Measurements from ENCODE around the gene AKAP10. TPM values are rescaled to one million over a fixed set of nuclear protein-coding genes. Genes with fewer than 3 reads are reported as not detected.

Gene AKAP10
- total RNA-seq, 3 donors from 2014 or later = 25.0 to 41.1 (median 29.9) TPM

GRCh38 chr17:20010936-20011335 lies 33.3 kb upstream of the AKAP10 start:
- Histone ChIP-seq H3K4me1 (ENCODE audit: low read depth) (peaks cover 7% of the 10 kb centered on the region), H3K4me3 (no peak overlapping the region), H3K36me3 (ENCODE audit: low read depth) (no peaks in the 10 kb centered on the region), H3K9me3 (no peaks in the 10 kb centered on the region)
- intact Hi-C loops (cut with DNase I, micrococcal nuclease) = no loop called here
- no peak for ATAC-seq
- TF ChIP-seq CTCF (IDR thresholded peaks at IDR 0.05) = no peak
- no peak for DNase-seq

DNA sequence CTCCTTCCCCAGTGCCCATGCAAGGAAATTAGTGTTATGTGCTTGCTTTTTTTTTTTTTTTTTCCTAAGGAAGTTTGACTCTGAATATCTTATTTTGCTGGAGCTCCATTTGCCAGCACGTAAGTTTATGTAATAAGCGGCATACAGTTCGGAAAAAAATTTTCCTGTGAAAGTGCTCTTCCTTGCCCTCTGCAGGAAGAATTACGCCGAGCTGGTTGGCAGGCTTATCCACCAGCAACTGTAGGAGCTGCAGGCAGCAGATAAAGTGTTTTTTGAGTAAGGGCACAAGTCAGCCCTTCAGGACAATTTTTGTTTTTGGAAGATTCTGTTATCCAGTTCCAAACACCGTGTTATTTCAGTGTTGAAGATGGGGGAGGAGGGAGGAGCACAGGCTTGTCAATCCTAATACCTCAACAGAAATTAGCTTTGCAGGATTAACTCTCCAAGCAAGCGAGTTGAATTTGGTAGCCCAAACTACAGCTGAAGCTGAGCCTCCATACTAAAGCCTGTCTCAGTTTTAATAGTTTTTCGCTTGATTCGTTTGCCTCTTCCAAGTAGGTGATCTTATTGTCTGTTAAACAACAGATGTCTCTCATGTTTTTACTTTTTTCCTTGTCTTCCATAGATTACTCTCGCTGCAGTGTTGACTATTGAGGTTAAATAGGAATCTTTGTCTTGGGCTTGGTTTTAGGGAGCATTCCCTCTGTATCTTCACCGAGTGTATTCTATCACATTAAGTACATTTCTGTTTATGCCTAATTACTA lies 32.7 kb upstream of the AKAP10 start:
- intact Hi-C loops (cut with DNase I, micrococcal nuclease) = no loop called here
- no peak for TF ChIP-seq CTCF (IDR thresholded peaks at IDR 0.05)
- DNase-seq (peak in 1 of 3 donors; percentile 33), ATAC-seq (peak; percentile 36)
- Histone ChIP-seq H3K36me3 (ENCODE audit: low read depth) (no peaks in the 10 kb centered on the region), H3K9me3 (no peaks in the 10 kb centered on the region), H3K4me3 (no peak overlapping the region), H3K4me1 (ENCODE audit: low read depth) (peaks cover 7% of the 10 kb centered on the region)

DNA sequence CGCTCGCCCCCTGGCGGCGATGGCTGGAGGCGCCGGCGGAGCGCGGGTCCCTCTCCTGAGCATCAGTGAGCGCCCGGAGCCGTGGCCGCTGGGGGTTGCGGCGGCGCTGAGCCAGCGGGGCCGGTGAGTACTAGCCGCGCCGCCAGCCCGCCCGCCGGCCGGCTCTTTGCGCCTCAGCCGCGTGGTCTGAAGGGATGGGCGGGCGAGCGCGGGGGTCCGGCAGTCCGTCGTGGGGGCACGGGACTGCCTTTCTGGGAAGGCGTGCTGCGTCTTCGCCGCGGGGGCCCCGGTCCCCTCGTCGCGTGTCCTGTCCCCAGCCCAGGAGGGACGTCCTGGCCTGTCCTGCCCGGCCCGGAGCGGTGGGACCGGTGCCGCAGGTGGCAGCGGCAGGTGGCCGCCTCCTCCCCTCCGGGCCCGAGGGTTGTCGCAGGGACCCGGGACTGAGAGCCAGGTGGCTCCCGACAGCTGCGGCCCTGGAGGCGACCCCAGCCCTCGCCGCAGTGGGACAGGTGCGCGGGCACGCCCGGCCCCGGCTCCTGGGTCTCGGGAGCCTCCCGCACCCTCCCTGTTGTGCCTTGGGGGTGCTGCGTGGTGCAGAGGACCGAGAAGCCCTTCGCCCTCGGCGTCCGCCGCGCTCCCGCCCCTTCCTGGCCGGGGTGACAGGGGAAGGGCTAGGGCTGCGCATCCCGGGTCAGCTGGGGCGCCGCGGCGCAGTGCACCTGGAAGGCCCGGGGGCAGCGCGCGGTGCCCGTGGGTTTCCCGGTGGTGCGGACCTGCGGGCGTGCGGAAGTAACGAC lies 31.9 kb upstream of the AKAP10 start, which contains the start of gene SPECC1:
TSS of gene SPECC1 (plus strand) at position 58 of the 797 bp plus-strand sequence. CDS start 87,293 bp downstream, outside the sequence.
- DNase-seq = peak; percentile 81 to 89 (median 85)
- peak; percentile 99 for TF ChIP-seq CTCF (IDR thresholded peaks at IDR 0.05)
- peaks cover 7% of the 10 kb centered on the region for H3K4me1 ChIP-seq (ENCODE audit: low read depth)
- H3K4me3 ChIP-seq = peak within 1 kb of the TSS; percentile 5
- H3K9me3 ChIP-seq = no peaks in the 10 kb centered on the region
- peak; percentile 100 for ATAC-seq
- no peaks in the 10 kb centered on the region for H3K36me3 ChIP-seq (ENCODE audit: low read depth)
- intact Hi-C loops (cut with DNase I, micrococcal nuclease) = loop anchor here in 1 of 2 donors (10.0 kb wide), 1 partner anchor 85 kb away; no protein-coding TSS in a partner anchor

- no peak for TF ChIP-seq CTCF (IDR thresholded peaks at IDR 0.05)
- H3K9me3 ChIP-seq = no peaks in the 10 kb centered on the region
- peaks cover 7% of the 10 kb centered on the region for H3K4me1 ChIP-seq (ENCODE audit: low read depth)
- intact Hi-C loops (cut with DNase I, micrococcal nuclease) = loop anchor here in 1 of 2 donors (10.0 kb wide), 1 partner anchor 86 kb away; no protein-coding TSS in a partner anchor
- H3K4me3 ChIP-seq = no peak overlapping the region
- no peaks in the 10 kb centered on the region for H3K36me3 ChIP-seq (ENCODE audit: low read depth)
- DNase-seq = no peak
- peak; percentile 42 for ATAC-seq
These were observed 31.3 kb upstream of the AKAP10 start for GRCh38 chr17:20009052-20009301.

DNA sequence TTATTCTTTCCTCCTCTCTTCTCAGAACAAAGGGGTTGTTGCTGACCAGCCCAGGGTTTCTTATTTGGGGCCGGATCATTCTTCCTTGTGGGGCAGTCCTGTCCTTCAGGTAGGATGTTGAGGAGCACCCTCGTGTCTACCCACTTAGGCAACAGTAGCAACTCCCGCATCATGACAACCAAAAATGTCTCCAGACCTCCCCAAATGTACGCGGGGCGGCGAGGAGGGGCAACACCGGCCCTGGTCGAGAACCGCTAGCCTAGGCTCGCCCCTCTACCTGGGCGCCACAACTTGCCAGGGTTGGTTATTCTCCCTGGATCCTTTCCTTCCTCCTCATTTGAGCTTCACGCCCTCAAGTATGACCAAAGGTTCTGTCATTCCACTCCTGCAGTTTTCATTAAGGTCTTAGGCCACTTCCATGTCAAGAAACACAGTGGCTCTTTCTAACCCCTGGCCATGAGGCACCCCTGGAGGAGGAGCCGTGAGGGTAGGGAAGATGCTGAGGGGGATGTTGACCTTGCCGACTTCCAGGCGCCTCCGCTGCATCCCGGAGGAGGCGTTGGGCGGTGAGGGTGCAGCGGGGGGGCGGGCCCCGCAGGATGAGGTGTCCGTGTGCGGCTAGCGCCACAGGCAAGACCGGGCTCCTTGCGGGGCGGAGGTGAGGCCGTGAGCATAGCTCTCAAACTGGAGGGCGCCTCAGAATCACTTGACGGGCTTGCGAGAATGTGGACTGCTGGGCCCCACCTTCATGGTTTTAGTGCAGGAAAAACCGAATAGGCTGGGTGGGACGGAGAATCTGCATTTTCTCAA lies 30.8 kb upstream of the AKAP10 start:
- H3K36me3 ChIP-seq (ENCODE audit: low read depth) = no peaks in the 10 kb centered on the region
- H3K9me3 ChIP-seq = no peaks in the 10 kb centered on the region
- peak; percentile 17 to 60 (median 37) for DNase-seq
- H3K4me1 ChIP-seq (ENCODE audit: low read depth) = peaks cover 7% of the 10 kb centered on the region
- no peak for TF ChIP-seq CTCF (IDR thresholded peaks at IDR 0.05)
- no peak overlapping the region for H3K4me3 ChIP-seq
- intact Hi-C loops (cut with DNase I, micrococcal nuclease) = loop anchor here in 1 of 2 donors (10.0 kb wide), 1 partner anchor 86 kb away; no protein-coding TSS in a partner anchor
- ATAC-seq = peak; percentile 46

All from mucosa of descending colon (tissue), 3 donors.